GM18909 (cell line): ENCODE measurements around the gene KCNIP1.
A peak's percentile ranks its signal among the peaks of the same experiment; 100 is the strongest.
"Not testable (repeated sequence)": the region's sequence is repeated elsewhere in the genome, so short reads cannot be mapped to it uniquely, and the experiment has no call there.

Source experiments
- ATAC-seq: cut with Tn5 transposase; IDR thresholded peaks from one replicate; pipeline ENCODE4 v1.9.1; 2021; ENCODE audit warnings: mild to moderate bottlenecking; ENCODE audit not compliant: unreplicated experiment, poor library complexity

KCNIP1 gene

DNA sequence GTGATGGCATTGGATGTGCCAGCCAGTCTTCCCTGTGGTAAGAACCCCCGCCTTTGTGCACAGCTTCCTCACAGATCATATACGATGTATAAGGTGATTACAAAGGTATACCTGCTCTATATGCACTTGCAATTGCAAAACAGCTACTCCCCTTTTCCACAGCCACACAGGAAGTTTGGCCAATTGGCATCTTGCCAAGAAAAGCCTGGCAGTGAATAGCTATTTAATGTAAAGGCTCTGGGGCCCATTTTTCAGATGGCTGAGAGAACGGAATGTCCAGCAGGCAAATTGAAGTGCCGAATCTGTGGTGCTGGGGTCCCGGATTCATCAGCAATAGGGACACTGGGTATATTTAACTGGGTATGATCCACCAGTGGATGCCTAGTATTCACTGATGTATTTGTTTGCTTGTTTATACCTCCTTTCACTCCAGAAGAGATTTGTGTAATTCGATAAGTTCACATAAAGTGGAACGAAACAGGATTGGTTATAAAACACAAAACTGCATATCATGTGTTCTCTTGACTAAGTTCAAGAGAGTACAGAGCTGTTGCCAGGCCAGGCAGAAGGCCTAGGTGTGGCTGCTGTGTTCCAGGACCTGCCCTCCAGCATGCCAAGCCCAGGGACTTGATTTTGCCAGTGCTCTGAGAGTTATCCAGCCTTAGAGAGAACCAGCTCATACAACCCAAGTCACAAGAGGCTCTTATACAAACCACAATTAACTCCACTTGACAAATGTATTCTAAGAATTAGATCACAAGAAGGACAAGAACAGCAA is 252.0 kb downstream of the KCNIP1 start:
- no peak for ATAC-seq

DNA sequence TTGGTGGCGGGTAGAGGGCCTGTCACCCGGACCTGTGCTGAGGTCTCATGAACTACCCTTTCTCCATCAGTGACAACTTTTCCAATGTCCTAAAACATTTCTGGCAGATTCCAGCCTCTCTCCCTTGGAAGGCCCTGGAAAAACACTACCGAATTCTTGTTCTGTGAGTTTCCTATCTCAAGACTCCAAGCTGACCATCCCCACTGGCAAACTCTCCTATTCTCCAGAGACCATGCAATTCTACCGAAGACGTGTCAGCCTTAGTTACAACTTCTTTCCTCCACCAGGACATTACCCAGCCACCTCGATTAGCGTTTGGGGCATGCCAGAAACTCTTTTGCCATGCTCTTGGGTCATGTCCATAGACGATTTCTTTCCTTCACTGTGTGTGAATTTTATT is 252.9 kb downstream of the KCNIP1 start:
- ATAC-seq, result no peak

DNA sequence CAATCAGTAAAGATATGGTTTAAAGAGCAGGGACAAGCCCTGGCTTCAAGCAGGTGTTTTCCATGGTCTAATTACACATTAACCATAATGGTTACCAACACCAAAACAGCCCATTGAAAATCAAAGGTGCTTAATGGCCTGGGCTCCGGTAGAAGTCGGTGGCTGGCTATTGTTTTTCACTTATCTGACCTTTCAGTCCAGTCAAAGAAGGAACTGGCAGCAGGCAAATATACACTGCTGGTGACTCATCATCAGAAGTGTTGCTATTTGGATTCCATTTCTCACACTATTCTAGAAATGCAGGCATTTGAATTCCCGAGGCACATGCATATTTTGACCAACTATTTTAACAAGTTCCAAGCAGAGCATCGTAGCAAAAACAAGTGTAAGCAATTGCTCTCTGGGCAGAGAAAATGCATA is 253.4 kb downstream of the KCNIP1 start:
- ATAC-seq, result peak; percentile 98

DNA sequence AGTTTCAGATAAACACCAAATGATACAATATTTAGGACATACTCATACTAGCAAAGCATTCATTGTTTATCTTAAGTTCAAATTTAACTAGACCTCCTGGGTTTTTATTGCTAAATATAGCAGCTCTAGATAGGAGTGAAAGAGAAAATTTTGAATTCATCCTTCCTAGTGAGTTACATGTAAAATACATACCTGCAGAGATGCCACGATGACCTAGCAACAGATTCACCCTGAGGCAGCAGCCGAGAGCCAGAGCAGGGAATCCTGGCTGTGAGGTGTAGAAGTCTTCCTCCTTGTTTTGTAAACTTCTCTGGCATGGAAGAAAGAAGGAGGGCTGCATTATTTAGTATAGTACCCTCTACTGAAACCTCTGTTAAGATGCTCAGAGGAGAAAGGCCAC is 253.8 kb downstream of the KCNIP1 start:
- ATAC-seq, result peak; percentile 5

DNA sequence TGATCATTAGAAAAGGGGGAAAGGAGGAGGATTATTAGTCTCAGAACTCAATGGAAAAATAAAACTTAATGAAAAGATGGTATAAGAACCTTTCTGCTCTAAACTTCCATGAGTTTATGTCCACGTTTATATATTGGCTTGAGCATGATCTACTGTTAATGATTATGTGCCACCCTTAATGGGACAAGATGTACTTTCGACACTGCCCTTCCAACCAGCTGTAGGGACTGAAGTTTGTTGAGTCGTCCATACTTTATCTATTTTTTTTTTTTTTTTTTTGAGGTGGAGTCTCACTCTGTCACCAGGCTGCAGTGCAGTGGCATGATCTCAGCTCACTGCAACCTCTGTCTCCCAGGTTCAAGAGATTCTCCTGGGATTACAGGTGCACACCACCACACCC is 254.7 kb downstream of the KCNIP1 start:
- no peak for ATAC-seq

DNA sequence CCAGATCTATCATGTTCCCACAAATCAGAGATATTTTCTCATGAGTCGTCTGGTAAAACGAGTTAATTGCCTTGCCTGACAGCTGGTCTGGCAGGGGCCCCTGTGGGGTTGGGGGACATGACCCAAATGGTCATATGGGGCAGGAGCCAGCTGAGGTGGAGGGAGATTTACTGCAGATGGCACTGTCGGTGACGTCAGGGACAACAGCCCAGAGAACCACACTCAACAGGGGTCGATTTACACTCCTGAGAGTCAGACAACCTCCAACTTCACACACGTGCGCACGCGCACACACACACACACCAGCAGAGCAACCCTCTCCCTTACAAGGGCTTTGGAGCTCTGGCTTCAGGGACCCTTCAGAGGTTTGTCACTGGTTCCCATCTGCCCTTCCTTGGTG is 256.3 kb downstream of the KCNIP1 start:
- ATAC-seq, result no peak

DNA sequence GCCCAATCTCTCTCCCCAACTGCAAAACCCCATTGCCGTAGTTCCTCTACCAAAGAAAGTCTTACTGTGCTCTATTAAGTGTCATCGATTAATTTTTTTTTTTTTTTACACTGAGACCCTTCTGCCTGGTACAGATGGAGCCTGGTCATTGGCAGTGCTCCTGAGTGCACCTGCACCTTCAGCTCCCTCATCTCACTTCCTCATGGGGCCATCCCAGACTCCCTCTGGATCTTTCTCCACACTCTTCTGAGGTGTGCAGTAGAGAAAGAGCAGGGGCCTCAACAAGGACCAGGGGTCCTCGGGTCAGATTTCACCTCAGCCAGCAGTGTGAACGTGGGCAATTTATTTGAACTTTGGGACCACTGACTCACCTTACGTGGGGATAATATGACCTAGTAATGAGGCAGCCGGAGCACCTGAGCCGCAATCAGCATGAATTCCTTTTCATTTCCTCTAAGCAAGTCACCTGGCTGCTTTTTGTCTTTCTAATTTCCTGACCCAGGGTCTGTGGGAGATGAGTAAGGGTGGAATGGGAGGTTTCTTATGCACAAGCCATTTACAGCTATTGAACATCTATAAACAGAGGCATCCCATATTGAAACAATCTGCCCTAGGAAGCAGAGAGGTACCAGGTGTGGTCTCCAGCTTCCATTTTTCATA is 257.4 kb downstream of the KCNIP1 start:
- no peak for ATAC-seq

DNA sequence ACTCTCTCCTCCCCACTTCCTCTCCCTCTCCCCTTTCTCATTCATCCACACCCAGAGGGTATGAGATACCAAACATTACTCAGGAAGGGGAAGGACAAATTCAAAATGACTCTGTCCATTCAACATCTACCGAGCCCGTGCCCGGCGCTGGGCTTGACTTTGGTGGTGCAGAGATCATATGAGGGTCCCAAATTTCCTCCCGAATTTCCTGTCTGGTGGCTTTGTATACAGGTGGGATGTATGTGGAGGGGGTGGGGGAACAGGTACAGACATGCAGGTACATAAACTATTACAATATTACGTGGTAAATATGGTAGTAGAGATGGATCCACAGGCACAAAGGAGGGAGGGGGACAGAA is 257.9 kb downstream of the KCNIP1 start:
- no peak for ATAC-seq

DNA sequence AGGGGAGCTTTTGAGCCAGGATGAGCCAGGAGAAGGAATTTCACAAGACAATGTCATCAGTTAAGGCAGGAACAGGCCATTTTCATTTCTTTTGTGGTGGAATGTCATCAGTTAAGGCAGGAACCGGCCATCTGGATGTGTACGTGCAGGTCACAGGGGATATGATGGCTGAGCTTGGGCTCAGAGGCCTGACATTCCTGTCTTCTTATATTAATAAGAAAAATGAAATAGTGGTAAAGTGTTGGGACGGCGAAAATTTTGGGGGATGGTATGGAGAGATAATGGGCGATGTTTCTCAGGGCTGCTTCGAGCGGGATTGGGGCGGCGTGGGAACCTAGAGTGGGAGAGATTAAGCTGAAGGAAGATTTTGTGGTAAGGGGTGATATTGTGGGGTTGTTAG is 258.5 kb downstream of the KCNIP1 start:
- ATAC-seq, result not testable (repeated sequence)

DNA sequence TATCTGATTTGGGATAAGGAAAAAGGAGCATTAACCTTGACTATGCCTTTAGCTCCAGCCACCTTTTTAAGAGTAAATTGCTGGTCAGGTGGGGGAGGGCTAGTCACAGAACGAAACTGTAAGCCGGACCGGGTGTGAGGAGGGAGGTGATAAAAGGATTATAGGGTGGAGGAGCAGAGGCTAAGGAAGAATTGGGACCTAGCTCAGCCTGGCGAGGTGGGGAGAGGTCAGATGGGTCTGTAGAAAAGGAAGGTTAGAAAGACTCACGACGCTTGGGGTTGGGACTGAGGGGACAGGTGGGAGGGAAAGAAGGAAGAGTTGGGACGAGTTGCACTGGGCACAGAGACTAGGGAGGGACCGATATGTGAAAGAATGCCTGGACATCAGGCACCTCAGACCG is 262.0 kb downstream of the KCNIP1 start:
- not testable (repeated sequence) for ATAC-seq

DNA sequence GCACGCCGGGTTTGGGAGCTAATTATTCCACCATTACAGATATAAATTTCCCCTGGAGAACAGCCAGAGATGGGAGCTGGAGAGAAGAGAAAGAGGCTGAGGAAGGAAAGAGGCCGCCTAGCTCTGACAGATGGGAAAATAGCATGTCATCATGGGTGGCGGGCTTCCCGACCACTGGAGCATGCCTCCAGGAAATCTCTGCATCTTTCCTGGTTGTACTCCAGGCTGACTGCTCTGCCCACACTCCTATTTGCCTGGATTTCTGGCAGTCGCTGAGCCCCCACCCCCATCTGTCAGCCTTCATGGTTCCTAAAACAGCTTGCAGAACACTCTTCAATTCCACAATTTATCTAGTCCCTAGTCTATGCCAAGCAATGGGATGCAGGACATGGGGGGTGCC is 265.4 kb downstream of the KCNIP1 start:
- ATAC-seq, result no peak

DNA sequence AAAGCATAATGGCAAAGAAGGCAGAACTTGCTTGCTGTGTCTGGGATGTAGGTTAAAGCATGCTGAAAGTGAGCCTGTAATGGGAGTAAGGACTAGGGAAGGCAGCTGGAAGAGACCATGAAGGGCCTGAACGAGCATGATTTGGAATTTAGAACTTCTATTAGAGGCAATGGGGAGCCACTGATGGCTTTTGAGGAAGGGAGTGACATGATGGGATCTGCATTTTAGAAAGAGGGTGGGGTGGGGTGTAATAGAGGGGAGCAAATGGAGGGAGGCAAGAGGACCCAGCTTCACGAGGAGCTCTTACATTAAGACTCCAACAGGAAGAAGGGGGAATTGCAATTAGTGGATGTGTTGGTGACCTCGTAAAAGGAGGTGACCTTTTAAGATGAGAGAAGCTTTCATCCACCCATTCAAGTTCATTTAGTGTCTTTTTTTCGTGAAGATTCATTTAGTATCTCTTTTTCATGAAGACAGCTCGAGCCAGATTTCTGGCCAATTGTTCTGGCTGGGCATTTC is 266.1 kb downstream of the KCNIP1 start:
- no peak for ATAC-seq

DNA sequence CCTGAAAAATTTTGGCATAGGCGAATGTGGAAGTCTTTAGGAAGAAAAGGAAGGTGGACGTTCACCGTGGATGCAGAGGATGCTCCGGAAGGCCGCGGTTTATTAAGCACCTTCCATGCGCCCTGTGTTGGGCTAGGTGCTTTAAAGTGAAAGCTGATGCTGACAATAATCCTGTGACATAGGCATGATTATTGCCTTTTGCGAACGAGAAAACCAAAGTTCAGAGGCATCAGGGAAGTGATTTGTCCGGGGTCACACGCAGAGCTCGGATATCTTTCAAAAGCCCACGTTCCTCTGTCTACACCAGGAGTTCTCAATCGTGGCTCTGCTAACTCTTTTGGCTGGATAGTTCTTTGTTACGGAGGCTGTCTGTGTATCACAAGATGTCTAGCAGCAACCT is 267.7 kb downstream of the KCNIP1 start:
- no peak for ATAC-seq

DNA sequence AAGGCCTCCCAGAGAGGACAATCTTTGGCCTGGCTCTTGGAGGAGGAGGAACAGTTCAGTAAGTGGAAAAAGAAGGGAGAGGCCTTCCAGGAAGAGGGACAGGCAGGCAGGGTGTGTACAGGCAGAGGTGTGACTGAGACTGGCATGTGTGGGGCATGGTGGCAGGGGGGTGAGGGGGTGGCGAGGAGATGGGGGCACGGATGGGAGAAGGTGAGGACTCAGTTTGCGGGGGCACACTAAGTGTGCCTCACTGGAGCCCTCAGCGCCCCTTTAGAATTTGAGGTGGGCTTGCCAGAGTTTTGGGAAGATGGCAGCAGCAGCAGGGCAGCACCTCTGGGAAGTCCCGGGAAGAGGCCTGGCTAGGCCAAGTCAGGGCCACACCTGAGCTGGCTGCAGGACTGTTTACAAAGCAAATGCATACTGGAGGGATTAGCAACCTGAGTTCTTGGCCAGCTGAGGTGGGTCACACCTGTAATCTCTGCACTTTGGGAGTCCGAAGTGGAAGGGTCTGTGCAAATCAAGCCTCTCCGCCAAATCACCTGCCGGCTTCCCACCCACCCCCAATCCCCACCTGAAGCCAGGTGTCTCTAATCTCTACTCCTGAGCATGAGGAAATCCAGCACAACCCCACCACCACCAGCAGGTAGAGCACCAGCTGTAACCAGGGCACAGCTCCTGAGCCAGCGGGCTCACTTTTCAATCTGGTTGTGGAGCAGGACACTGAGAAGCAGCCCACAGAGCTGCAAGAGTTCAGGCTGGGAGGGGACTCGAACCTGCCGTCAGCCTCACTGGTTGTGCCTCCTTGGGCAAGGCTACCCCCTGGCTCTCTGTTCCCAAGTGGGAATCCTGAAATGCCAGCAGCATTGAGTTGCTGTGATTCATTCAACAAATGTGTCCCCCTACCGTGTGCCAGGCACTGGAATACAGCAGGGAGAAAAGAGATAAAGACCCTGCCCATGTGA is 269.5 kb downstream of the KCNIP1 start:
- no peak for ATAC-seq

DNA sequence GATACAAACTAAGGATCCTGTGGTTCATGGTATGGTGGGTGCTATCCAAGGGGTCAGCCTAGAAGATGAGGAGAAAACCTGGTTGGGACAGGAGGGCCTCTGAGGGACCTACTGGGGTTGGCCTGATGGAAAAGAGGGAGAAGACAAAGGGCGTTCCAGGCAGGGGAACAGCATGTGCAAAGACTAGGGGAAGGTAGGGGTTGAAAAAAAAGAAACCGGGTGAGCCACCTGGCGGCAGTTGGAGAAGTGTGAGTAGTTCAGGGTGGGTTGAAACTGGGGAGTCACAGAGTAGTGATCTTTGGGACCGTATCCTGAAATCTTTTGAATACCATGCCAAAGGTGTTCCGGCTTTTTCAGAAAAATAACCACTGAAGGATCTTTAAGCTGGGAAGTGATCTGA is 271.0 kb downstream of the KCNIP1 start:
- ATAC-seq, result no peak

DNA sequence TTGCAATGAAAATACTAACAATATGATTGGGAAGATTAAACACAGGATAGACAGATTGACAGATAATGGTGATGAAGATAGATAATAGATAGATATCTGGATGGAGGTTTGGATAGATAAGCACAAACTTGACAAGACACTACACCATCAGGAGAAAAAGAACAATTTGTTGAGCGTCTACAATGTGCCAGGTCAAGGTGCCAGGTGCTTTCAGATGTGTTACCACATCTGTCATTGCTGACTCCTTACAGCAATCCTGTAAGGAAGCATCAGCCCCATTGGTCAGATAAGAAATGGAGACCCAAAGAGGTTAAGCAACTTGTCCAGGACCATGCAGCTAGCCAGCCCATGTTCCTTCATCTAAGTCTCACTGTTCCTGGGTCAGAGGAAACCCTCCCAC is 278.1 kb downstream of the KCNIP1 start:
- ATAC-seq, result no peak

DNA sequence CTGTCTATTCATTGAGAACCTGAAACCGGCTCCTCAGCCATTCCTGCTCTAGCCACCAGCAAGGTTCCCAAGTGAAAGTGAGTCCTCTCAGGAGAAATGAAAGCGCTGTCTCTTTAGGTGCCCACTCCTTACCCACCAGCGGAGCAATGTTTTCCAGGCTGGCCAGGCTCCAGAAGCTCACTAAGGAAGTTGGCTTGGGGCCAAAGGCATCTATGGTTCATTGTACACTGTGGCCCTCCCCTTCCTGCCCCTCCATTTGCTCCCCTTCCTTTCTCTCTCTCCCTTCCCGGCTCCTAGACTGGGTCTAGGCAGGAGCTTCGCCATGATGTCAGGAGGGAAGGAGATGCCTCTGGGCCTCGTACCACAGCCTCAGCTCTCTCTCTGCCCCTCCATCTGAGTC is 278.6 kb downstream of the KCNIP1 start:
- no peak for ATAC-seq

DNA sequence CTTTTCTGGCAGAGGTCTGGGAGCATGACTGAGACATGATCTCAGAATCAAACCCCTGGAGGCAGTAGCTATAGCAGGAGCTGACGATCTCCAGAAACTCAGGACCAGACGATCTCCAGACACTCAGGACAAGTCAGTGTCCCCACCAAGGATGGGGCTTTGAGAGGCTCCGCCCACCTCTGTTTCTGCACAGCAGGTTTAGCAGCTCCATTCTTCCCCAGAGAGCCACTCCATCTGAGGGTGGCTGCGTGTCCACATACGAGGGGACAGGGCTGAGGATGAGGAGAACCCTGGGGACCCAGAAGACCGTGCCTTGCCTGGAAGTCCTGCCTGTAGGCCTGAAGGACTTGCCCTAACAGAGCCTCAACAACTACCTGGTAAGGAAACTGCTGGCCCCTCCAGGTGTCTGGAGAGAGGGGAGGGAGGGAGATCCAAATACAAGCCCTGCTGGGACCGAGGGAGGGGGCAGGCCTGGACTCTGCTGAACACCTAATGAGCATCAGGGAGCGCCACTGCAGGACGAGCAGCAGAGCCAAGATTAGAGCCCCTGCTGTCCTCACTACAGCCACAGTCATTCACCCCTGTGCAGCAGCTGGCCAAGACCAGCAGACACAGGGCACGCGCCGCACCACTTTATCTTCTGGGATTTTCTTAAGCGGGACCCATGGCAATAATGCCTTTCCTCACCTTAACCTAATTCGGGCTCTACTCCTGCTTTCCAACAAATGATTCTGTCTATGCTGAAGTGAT is 279.9 kb downstream of the KCNIP1 start, which contains the start of gene GABRP:
TSS of gene GABRP (plus strand) at position 228 of the 750 bp plus-strand sequence. CDS start 4,891 bp downstream, outside the sequence.
- ATAC-seq, result no peak

DNA sequence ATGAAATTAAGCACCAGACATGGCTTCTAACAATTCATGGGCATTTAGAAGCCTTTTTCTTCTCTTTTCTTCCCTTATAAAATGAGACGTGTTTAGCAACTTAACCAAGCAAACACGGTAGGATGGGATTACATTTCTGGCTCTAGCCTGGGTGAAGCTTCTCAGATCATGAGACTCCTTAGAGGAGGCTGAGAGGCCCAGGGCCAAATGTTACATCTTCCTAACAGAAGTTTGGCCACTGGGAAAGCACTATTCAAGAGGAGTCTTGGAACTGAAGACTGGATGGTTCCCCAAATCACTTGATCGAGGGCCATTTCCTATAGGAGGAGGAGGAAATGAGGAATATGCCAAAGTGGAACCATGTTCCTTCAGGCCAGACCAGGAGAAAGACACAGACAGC is 281.6 kb downstream of the KCNIP1 start:
- ATAC-seq, result no peak
